SH-SY5Y (cell line): ENCODE measurements around the gene KRT17.

ENCODE experiments used
- GATA2 ChIP-seq: IDR thresholded peaks from 2 replicates; pipeline ENCODE4 v1.6.1; 2011; ENCODE audit warnings: mild to moderate bottlenecking, low read depth, low read length
- GATA3 ChIP-seq: IDR thresholded peaks from 2 replicates; pipeline ENCODE4 v1.6.1; 2011; ENCODE audit warnings: low read depth, mild to moderate bottlenecking, low read length, moderate library complexity

DNA sequence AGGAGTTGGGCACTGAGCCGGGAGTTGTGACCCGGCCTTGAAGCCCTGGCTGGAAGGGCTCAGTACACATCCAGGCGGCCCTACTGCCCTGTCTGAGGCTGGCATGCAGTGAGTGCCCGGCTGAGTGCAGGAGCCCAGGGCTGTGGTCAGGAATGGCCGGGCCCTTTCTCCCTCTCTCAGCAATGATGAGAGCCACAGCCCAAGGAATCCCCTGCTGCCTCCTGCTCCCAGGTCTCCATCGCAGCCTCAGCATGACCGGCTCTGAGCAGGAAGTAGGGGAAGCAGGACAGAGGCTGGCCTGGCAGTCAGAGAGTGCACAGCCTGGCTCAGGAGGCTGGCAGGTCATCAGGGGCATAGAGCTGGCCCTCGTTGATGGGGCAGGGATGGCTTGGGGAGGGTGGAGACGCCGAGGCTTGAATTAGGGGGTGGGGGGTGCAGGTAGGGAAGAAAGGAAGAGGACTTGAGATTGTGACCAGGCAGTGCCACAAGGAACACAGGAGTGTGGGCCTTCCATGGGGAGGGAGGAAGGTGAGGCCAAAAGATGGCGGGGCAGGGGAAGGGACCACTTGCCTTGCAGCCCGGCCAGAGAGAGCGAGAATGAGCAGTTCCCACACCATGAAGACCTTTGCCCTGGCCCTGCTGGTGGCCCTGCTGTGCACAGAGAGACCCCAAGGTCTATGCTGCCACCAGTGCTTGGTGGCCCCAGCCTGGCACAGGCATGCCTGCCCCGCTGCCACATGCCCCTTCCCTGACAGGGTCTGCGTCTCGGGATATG is 32.1 kb upstream of the KRT17 start:
- TF ChIP-seq GATA2 (no peak), GATA3 (no peak)
